GM23338 (cell line): ENCODE data around the gene CYB561D1.

Source experiments
- EZH2 ChIP-seq: fragments of 200-600 bp; sonication (generic); IDR thresholded peaks from one replicate; pipeline ENCODE4 v1.8.0; 2017; ENCODE audit warnings: antibody characterized with exemption, mild to moderate bottlenecking, low read depth; ENCODE audit not compliant: unreplicated experiment
- EZH2phosphoT487 ChIP-seq: fragments of 200-600 bp; sonication (generic); IDR thresholded peaks from one replicate; pipeline ENCODE4 v1.8.1; 2018; ENCODE audit warnings: antibody characterized with exemption; ENCODE audit not compliant: unreplicated experiment
- JUNB ChIP-seq: IDR thresholded peaks from one replicate; pipeline ENCODE4 v1.6.1; 2016; ENCODE audit warnings: antibody characterized with exemption; ENCODE audit not compliant: unreplicated experiment
- NANOG ChIP-seq: IDR thresholded peaks from 2 replicates; pipeline ENCODE4 v1.6.1; 2016; ENCODE audit warnings: antibody characterized with exemption, borderline replicate concordance
- POLR2AphosphoS5 ChIP-seq: IDR thresholded peaks from 2 replicates; pipeline ENCODE4 v1.6.1; 2016; ENCODE audit warnings: antibody characterized with exemption, low read depth
- STAT1 ChIP-seq: IDR thresholded peaks from one replicate; pipeline ENCODE4 v1.6.1; 2016; ENCODE audit warnings: antibody characterized with exemption; ENCODE audit not compliant: unreplicated experiment
- ZNF114 ChIP-seq: fragments of 250-450 bp; sonication (Bioruptor Pico); IDR thresholded peaks from 2 replicates; pipeline ENCODE4 v1.5.0; 2020; ENCODE audit warnings: mild to moderate bottlenecking, moderate library complexity
- TF ChIP-seq, protein P1 (sequence below), 2 experiments: fragments of 200-600 bp in 1 of 2; sonication (generic) in 1 of 2; conservative IDR thresholded peaks; 2 replicates each; pipeline versions ENCODE4 v1.5.1 to v1.6.1; 2016 to 2017; ENCODE audit warnings: antibody characterized with exemption in 2 of 2, low read depth in 2 of 2, mild to moderate bottlenecking in 2 of 2, moderate library complexity in 1 of 2
- TF ChIP-seq, protein P2 (sequence below): IDR thresholded peaks from one replicate; pipeline ENCODE4 v1.6.1; 2018; ENCODE audit warnings: antibody characterized with exemption; ENCODE audit not compliant: unreplicated experiment
- TF ChIP-seq, protein P3 (sequence below): IDR thresholded peaks from 2 replicates; pipeline ENCODE4 v1.6.1; 2016; ENCODE audit warnings: antibody characterized with exemption

DNA sequence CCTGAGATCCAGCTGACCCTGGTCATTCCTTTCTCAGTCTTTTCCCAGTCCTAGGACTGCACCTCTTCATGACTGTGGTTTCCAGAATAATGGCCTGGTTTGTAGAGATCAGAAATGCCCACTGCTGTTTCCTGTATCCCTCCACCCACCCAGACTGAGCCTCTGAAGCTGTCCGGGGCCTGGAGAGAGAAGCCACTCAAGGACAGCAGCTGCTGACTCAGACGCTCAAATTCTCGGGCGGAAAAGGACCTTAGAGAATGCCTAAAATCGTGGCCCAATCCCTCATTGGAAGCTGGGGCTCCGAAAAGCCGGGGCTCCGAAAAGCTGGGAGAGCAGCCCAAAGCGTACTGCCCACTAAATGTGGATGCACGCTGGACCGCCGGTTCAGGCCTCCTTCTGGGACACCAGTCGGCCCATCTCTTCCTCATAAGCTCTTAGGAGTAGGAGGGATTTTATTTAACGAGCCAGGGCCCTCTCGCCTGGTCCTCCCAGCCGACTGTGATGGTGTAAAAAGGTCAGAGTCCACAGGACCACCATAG, 38.0 kb downstream of the CYB561D1 start:
- TF ChIP-seq, protein P1, sequence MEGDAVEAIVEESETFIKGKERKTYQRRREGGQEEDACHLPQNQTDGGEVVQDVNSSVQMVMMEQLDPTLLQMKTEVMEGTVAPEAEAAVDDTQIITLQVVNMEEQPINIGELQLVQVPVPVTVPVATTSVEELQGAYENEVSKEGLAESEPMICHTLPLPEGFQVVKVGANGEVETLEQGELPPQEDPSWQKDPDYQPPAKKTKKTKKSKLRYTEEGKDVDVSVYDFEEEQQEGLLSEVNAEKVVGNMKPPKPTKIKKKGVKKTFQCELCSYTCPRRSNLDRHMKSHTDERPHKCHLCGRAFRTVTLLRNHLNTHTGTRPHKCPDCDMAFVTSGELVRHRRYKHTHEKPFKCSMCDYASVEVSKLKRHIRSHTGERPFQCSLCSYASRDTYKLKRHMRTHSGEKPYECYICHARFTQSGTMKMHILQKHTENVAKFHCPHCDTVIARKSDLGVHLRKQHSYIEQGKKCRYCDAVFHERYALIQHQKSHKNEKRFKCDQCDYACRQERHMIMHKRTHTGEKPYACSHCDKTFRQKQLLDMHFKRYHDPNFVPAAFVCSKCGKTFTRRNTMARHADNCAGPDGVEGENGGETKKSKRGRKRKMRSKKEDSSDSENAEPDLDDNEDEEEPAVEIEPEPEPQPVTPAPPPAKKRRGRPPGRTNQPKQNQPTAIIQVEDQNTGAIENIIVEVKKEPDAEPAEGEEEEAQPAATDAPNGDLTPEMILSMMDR (conservative IDR thresholded peaks at IDR 0.05; ENCODE audit: low read depth in 2 of 2) = no peak
- TF ChIP-seq POLR2AphosphoS5 (no peak), EZH2 (no peak), NANOG (no peak), STAT1 (no peak), EZH2phosphoT487 (no peak), ZNF114 (CRISPR knock-in tag) (no peak), JUNB (no peak)
- TF ChIP-seq, protein P2, sequence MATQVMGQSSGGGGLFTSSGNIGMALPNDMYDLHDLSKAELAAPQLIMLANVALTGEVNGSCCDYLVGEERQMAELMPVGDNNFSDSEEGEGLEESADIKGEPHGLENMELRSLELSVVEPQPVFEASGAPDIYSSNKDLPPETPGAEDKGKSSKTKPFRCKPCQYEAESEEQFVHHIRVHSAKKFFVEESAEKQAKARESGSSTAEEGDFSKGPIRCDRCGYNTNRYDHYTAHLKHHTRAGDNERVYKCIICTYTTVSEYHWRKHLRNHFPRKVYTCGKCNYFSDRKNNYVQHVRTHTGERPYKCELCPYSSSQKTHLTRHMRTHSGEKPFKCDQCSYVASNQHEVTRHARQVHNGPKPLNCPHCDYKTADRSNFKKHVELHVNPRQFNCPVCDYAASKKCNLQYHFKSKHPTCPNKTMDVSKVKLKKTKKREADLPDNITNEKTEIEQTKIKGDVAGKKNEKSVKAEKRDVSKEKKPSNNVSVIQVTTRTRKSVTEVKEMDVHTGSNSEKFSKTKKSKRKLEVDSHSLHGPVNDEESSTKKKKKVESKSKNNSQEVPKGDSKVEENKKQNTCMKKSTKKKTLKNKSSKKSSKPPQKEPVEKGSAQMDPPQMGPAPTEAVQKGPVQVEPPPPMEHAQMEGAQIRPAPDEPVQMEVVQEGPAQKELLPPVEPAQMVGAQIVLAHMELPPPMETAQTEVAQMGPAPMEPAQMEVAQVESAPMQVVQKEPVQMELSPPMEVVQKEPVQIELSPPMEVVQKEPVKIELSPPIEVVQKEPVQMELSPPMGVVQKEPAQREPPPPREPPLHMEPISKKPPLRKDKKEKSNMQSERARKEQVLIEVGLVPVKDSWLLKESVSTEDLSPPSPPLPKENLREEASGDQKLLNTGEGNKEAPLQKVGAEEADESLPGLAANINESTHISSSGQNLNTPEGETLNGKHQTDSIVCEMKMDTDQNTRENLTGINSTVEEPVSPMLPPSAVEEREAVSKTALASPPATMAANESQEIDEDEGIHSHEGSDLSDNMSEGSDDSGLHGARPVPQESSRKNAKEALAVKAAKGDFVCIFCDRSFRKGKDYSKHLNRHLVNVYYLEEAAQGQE = no peak
- TF ChIP-seq, protein P3, sequence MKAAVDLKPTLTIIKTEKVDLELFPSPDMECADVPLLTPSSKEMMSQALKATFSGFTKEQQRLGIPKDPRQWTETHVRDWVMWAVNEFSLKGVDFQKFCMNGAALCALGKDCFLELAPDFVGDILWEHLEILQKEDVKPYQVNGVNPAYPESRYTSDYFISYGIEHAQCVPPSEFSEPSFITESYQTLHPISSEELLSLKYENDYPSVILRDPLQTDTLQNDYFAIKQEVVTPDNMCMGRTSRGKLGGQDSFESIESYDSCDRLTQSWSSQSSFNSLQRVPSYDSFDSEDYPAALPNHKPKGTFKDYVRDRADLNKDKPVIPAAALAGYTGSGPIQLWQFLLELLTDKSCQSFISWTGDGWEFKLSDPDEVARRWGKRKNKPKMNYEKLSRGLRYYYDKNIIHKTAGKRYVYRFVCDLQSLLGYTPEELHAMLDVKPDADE = no peak
